Erythroblast (primary cell): ENCODE data around the gene CFAP99.

Experiments used
- GATA1 ChIP-seq: IDR thresholded peaks from 2 replicates; pipeline ENCODE4 v1.6.1; 2011; ENCODE audit warnings: low read depth, mild to moderate bottlenecking, control low read depth, low read length, moderate library complexity
- POLR2A ChIP-seq: IDR thresholded peaks from 2 replicates; pipeline ENCODE4 v1.6.1; 2011; ENCODE audit warnings: mild to moderate bottlenecking, low read length

DNA sequence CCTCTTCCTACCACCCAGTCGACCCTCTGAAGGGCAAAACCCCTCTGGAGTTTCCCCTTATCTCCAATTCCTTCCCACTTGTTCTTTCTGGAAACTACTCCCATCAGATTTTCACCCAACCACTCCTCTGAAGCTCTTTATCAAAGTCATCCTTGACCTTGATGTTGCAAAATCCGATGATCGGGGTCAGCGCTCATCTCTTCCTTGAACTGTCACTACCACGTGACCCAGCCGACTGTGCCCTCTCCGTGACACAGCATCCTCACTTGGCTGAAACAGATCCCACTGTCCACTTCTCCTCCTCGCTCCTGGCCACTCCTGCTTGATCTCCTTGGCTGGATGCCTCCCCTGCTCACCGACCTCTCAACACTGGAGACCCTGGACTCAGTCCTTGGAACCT lies 1.1 kb downstream of the CFAP99 start:
- TF ChIP-seq POLR2A (no peak), GATA1 (no peak)
